Measurements from ENCODE around the gene NOTCH4. TPM values are rescaled to one million over a fixed set of nuclear protein-coding genes. Genes with fewer than 3 reads are reported as not detected.
"Not testable (repeated sequence)": the region's sequence is repeated elsewhere in the genome, so short reads cannot be mapped to it uniquely, and the experiment has no call there.

Gene NOTCH4
- total RNA-seq (1 to 10 TPM; 1.2 to 1.8 TPM), polyA plus RNA-seq (under 1 TPM; 0.22 to 0.48 (median 0.28) TPM), total RNA-seq (0.13 to 4.0 (median 1.2) reads per million in 6 experiments)

- Mint-ChIP-seq H3K4me1 (peaks cover 21 to 44% (median 24%) of the 10 kb centered on the region in 4 donors), H3K9me3 (no peaks in the 10 kb centered on the region), H3K36me3 (no peaks in the 10 kb centered on the region), H3K27ac (peak within 1 kb of the TSS in 9 of 10 donors; percentile 52 to 91 (median 57)), H3K4me3 (peak within 1 kb of the TSS in 1 of 10 donors; percentile 8), H3K27me3 (no peaks in the 10 kb centered on the region)
- ATAC-seq (no peak), DNase-seq (no peak)
- POLR2A ChIA-PET: no interaction called here
These were observed at the start of gene NOTCH4 for GRCh38 chr6:32223258-32224235. TSS of gene NOTCH4 (minus strand) at chr6:32224067. CDS start at chr6:32223928, 139 bp downstream.

DNA sequence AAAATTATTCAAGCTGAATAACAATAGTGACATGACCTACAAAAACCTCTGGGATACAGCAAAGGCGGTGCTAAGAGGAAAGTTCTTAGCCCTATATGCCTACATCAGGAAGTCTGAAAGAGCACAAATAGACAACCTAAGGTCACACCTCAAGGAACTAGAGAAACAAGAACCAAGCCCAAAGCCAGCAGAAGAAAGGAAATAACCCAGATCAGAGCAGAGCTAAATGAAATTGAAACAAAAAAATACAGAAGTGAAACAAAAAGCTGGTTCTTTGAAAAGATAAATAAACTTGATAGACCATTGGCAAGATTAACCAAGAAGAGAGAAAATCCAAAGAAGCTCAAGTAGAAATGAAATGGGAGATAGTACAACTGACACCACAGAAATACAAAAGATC, 47.6 kb upstream of the NOTCH4 start:
- peak in 2 of 10 donors; percentile 21 to 46 for DNase-seq
- peak overlapping the region in 9 of 10 donors; percentile 2 to 83 (median 56) for H3K27ac Mint-ChIP-seq
- peaks cover 6 to 43% (median 16%) of the 10 kb centered on the region in 4 donors for H3K4me1 Mint-ChIP-seq
- H3K36me3 Mint-ChIP-seq: no peaks in the 10 kb centered on the region
- POLR2A ChIA-PET: no interaction called here
- H3K4me3 Mint-ChIP-seq: peak overlapping the region in 8 of 10 donors; percentile 1 to 53 (median 32)
- H3K27me3 Mint-ChIP-seq: peaks cover 0 to 6% (median 3%) of the 10 kb centered on the region in 5 donors
- H3K9me3 Mint-ChIP-seq: peaks cover 0 to 7% (median 0%) of the 10 kb centered on the region in 9 donors
- ATAC-seq: peak in 1 of 2 donors; percentile 25

- H3K9me3 Mint-ChIP-seq, H3K27me3 Mint-ChIP-seq, H3K36me3 Mint-ChIP-seq, POLR2A ChIA-PET, ATAC-seq, DNase-seq, H3K27ac Mint-ChIP-seq, H3K4me3 Mint-ChIP-seq: not testable (repeated sequence)
- peaks cover 6 to 39% (median 16%) of the 10 kb centered on the region in 4 donors for H3K4me1 Mint-ChIP-seq
These were observed 44.6 kb upstream of the NOTCH4 start for GRCh38 chr6:32268459-32268858.

- Mint-ChIP-seq H3K36me3 (no peaks in the 10 kb centered on the region), H3K4me1 (peaks cover 6 to 28% (median 14%) of the 10 kb centered on the region in 4 donors), H3K4me3 (no peak overlapping the region), H3K9me3 (peaks cover 0 to 7% (median 0%) of the 10 kb centered on the region in 9 donors), H3K27ac (no peak overlapping the region), H3K27me3 (peaks cover 0 to 4% (median 3%) of the 10 kb centered on the region in 5 donors)
- ATAC-seq: no peak
- no peak for DNase-seq
- POLR2A ChIA-PET: no interaction called here
These were observed 43.2 kb upstream of the NOTCH4 start for GRCh38 chr6:32267035-32267434.

- ATAC-seq, H3K4me3 Mint-ChIP-seq, H3K9me3 Mint-ChIP-seq, H3K36me3 Mint-ChIP-seq, POLR2A ChIA-PET, DNase-seq: not testable (repeated sequence)
- H3K27ac Mint-ChIP-seq: peak overlapping the region in 1 of 10 donors; percentile 17
- peaks cover 0 to 10% (median 4%) of the 10 kb centered on the region in 5 donors for H3K27me3 Mint-ChIP-seq
- peaks cover 10 to 22% (median 20%) of the 10 kb centered on the region in 4 donors for H3K4me1 Mint-ChIP-seq
These were observed 33.4 kb upstream of the NOTCH4 start for GRCh38 chr6:32257262-32257661.

DNA sequence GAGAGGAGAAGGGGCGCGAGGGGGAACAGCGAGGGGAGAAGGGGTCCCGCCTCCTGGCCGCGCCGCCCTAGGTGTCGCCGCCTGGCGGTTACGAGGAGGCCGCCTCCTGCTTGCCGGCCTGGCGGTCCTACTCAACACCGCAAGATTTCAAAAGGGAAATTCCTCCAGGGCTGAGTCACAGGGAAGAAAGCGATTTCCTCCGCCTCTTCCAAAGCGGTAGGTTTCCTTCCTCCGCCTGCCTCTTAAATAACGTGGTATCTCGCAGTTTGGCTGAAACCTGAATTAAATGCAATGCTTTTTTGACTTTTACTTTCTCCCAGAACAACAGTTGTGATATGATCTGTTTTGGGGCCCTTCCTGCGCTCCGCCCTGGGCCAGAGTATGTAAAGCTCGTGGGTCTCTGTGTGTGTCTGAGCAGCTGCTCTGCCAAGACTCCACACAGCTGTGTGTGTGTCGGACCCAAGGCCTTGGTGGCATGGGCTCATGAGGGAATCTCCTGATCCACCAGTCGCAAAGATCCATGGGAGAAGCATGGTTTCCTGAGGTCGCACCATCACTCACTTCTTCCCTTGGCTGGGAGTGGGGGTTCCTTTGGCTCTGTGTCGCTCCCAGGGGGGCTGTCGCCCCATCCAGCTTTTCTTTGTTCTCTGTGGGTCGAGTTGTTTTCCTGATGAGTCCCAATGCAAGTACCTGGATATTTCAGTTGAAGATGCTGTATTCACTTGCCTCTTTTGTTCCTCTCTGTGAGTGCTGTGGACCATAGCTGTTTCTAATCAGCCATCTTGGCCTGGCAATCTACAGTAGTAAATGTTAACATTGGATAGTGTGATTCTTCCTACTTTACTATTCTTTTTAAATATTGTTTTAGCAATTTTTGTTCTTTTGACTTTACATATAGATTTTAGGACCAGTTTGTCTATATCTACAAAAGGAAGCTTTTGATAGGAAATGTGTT, 31.6 kb upstream of the NOTCH4 start:
- H3K4me1 Mint-ChIP-seq: peaks cover 11 to 25% (median 22%) of the 10 kb centered on the region in 4 donors
- H3K36me3 Mint-ChIP-seq: peaks cover 0 to 2% (median 0%) of the 10 kb centered on the region in 3 donors
- H3K27me3 Mint-ChIP-seq: peaks cover 0 to 10% (median 0%) of the 10 kb centered on the region in 5 donors
- ATAC-seq: peak; percentile 77 to 93
- peak overlapping the region; percentile 20 to 79 (median 65) for H3K4me3 Mint-ChIP-seq
- peak overlapping the region in 7 of 10 donors; percentile 12 to 80 (median 77) for H3K27ac Mint-ChIP-seq
- DNase-seq: peak in 9 of 10 donors; percentile 24 to 66 (median 39)
- H3K9me3 Mint-ChIP-seq: no peaks in the 10 kb centered on the region
- POLR2A ChIA-PET: interaction anchor here (1.6 kb wide), 1 partner anchor 63 kb away, joined by 4 read pairs; the partner anchor contains the start of gene GPSM3

- Mint-ChIP-seq H3K27ac (peak overlapping the region in 1 of 10 donors; percentile 67), H3K36me3 (peaks cover 0 to 2% (median 0%) of the 10 kb centered on the region in 3 donors), H3K27me3 (peaks cover 0 to 10% (median 0%) of the 10 kb centered on the region in 5 donors), H3K9me3 (no peaks in the 10 kb centered on the region), H3K4me1 (peaks cover 11 to 25% (median 22%) of the 10 kb centered on the region in 4 donors), H3K4me3 (peak overlapping the region in 7 of 10 donors; percentile 20 to 79 (median 55))
- POLR2A ChIA-PET: interaction anchor here (1.6 kb wide), 1 partner anchor 62 kb away, joined by 4 read pairs; the partner anchor contains the start of gene GPSM3
- DNase-seq: no peak
- ATAC-seq: no peak
These were observed 30.9 kb upstream of the NOTCH4 start for GRCh38 chr6:32254761-32255198.

- peaks cover 0 to 5% (median 0%) of the 10 kb centered on the region in 9 donors for H3K9me3 Mint-ChIP-seq
- H3K27me3 Mint-ChIP-seq: no peaks in the 10 kb centered on the region
- H3K4me1 Mint-ChIP-seq: peaks cover 12 to 25% (median 22%) of the 10 kb centered on the region in 4 donors
- H3K27ac Mint-ChIP-seq: peak overlapping the region in 7 of 10 donors; percentile 1 to 55 (median 32)
- H3K36me3 Mint-ChIP-seq: no peaks in the 10 kb centered on the region
- POLR2A ChIA-PET: interaction anchor here (1.4 kb wide), 1 partner anchor 57 kb away, joined by 3 read pairs; no protein-coding TSS in a partner anchor
- peak in 1 of 2 donors; percentile 36 for ATAC-seq
- peak overlapping the region in 2 of 10 donors; percentile 1 to 2 for H3K4me3 Mint-ChIP-seq
- DNase-seq: no peak
These were observed 28.6 kb upstream of the NOTCH4 start for GRCh38 chr6:32252331-32253009.

GRCh38 chr6:32249262-32249661, 25.4 kb upstream of the NOTCH4 start:
- Mint-ChIP-seq H3K36me3 (no peaks in the 10 kb centered on the region), H3K4me3 (no peak overlapping the region), H3K27me3 (peaks cover 0 to 2% (median 0%) of the 10 kb centered on the region in 5 donors), H3K9me3 (peaks cover 0 to 5% (median 0%) of the 10 kb centered on the region in 9 donors), H3K27ac (no peak overlapping the region), H3K4me1 (peaks cover 14 to 21% (median 19%) of the 10 kb centered on the region in 4 donors)
- POLR2A ChIA-PET: interaction anchor here (1.7 kb wide), 1 partner anchor 54 kb away, joined by 3 read pairs; no protein-coding TSS in a partner anchor
- ATAC-seq (no peak), DNase-seq (no peak)

- Mint-ChIP-seq H3K36me3 (no peaks in the 10 kb centered on the region), H3K4me1 (peaks cover 9 to 15% (median 13%) of the 10 kb centered on the region in 4 donors), H3K4me3 (no peak overlapping the region), H3K27me3 (peaks cover 0 to 2% (median 0%) of the 10 kb centered on the region in 5 donors), H3K9me3 (peaks cover 0 to 5% (median 0%) of the 10 kb centered on the region in 9 donors), H3K27ac (no peak overlapping the region)
- no peak for DNase-seq
- ATAC-seq: no peak
- POLR2A ChIA-PET: no interaction called here
These were observed 23.5 kb upstream of the NOTCH4 start for GRCh38 chr6:32247401-32247800.

GRCh38 chr6:32244946-32245398, 21.1 kb upstream of the NOTCH4 start:
- H3K36me3 Mint-ChIP-seq: no peaks in the 10 kb centered on the region
- H3K4me3 Mint-ChIP-seq: peak overlapping the region; percentile 18 to 78 (median 66)

More at GRCh38 chr6:32244946-32245398, 21.1 kb upstream of the NOTCH4 start:
- POLR2A ChIA-PET: interaction anchor here (0.6 to 1.4 kb wide), 2 partner anchors 48 to 49 kb away, joined by 3 to 4 read pairs; no protein-coding TSS in a partner anchor
- Mint-ChIP-seq H3K27ac (peak overlapping the region in 8 of 10 donors; percentile 0 to 71 (median 12)), H3K9me3 (peaks cover 0 to 5% (median 0%) of the 10 kb centered on the region in 9 donors), H3K27me3 (peaks cover 0 to 2% (median 0%) of the 10 kb centered on the region in 5 donors), H3K4me1 (peaks cover 6 to 12% (median 8%) of the 10 kb centered on the region in 4 donors)
- DNase-seq (peak; percentile 59 to 81 (median 65)), ATAC-seq (peak; percentile 74 to 95)

Measured in naive thymus-derived CD8-positive, alpha-beta T cell (primary cell).